22Rv1 (cell line): ENCODE measurements around the gene TCF15.

Experiments used
- H3K27ac ChIP-seq: fragments of 450-650 bp; 2 replicates; pipeline ENCODE4 v1.5.1; 2017
- CTCF ChIP-seq: fragments of 450-650 bp; IDR thresholded peaks from 2 replicates; pipeline ENCODE4 v1.5.1; 2017; ENCODE audit warnings: mild to moderate bottlenecking
- ZFX ChIP-seq: fragments of 450-650 bp; IDR thresholded peaks from 2 replicates; pipeline ENCODE4 v1.6.1; 2017; ENCODE audit warnings: antibody characterized with exemption, borderline replicate concordance

The TCF15 gene

GRCh38 chr20:626579-626978, 16.5 kb upstream of the TCF15 start:
- H3K27ac ChIP-seq, result no peak overlapping the region
- TF ChIP-seq CTCF, result no peak
- no peak for TF ChIP-seq ZFX

GRCh38 chr20:625360-625932, 15.3 kb upstream of the TCF15 start:
- H3K27ac ChIP-seq, result no peak overlapping the region
- TF ChIP-seq ZFX (no peak), CTCF (no peak)

- no peak overlapping the region for H3K27ac ChIP-seq
- no peak for TF ChIP-seq ZFX
- TF ChIP-seq CTCF, result no peak
Measured at GRCh38 chr20:623704-624103, 13.6 kb upstream of the TCF15 start.

- no peak overlapping the region for H3K27ac ChIP-seq
- TF ChIP-seq CTCF (no peak), ZFX (no peak)
Measured at GRCh38 chr20:623021-623420, 12.9 kb upstream of the TCF15 start.

GRCh38 chr20:622161-622560, 12.1 kb upstream of the TCF15 start:
- no peak overlapping the region for H3K27ac ChIP-seq
- TF ChIP-seq ZFX (no peak), CTCF (no peak)

GRCh38 chr20:621125-621756, 11.1 kb upstream of the TCF15 start:
- H3K27ac ChIP-seq, result no peak overlapping the region
- TF ChIP-seq ZFX, result no peak
- no peak for TF ChIP-seq CTCF

GRCh38 chr20:620246-620645, 10.1 kb upstream of the TCF15 start:
- H3K27ac ChIP-seq, result no peak overlapping the region
- no peak for TF ChIP-seq CTCF
- TF ChIP-seq ZFX, result no peak
